ENCODE data around the gene LIMK1.
"Not testable (repeated sequence)": the region's sequence is repeated elsewhere in the genome, so short reads cannot be mapped to it uniquely, and the experiment has no call there.

LIMK1 gene

GRCh38 chr7:74149071-74149470 is 65.5 kb downstream of the LIMK1 start:
- no peak for DNase-seq
- no peaks in the 10 kb centered on the region for H3K9me3 Mint-ChIP-seq
- no peaks in the 10 kb centered on the region for H3K36me3 Mint-ChIP-seq (ENCODE audit: low read depth)
- H3K4me1 Mint-ChIP-seq: no peaks in the 10 kb centered on the region
- H3K27me3 Mint-ChIP-seq: peaks cover 2% of the 10 kb centered on the region
- no peak overlapping the region for H3K27ac Mint-ChIP-seq
- ATAC-seq: no peak
- H3K4me3 Mint-ChIP-seq: no peak overlapping the region

GRCh38 chr7:74149603-74150002 is 66.0 kb downstream of the LIMK1 start:
- Mint-ChIP-seq H3K36me3 (ENCODE audit: low read depth) (no peaks in the 10 kb centered on the region), H3K9me3 (no peaks in the 10 kb centered on the region), H3K4me3 (no peak overlapping the region), H3K4me1 (no peaks in the 10 kb centered on the region), H3K27me3 (peaks cover 2% of the 10 kb centered on the region), H3K27ac (no peak overlapping the region)
- ATAC-seq: no peak
- no peak for DNase-seq

GRCh38 chr7:74153736-74154135 is 70.1 kb downstream of the LIMK1 start:
- no peaks in the 10 kb centered on the region for H3K4me1 Mint-ChIP-seq
- no peaks in the 10 kb centered on the region for H3K36me3 Mint-ChIP-seq (ENCODE audit: low read depth)
- H3K4me3 Mint-ChIP-seq: no peak overlapping the region
- H3K9me3 Mint-ChIP-seq: no peaks in the 10 kb centered on the region
- no peak overlapping the region for H3K27ac Mint-ChIP-seq
- DNase-seq (no peak), ATAC-seq (no peak)
- H3K27me3 Mint-ChIP-seq: no peaks in the 10 kb centered on the region

GRCh38 chr7:74155810-74156395 is 72.3 kb downstream of the LIMK1 start:
- H3K27me3 Mint-ChIP-seq: no peaks in the 10 kb centered on the region
- no peaks in the 10 kb centered on the region for H3K36me3 Mint-ChIP-seq (ENCODE audit: low read depth)
- no peak for DNase-seq
- no peak for ATAC-seq
- H3K9me3 Mint-ChIP-seq: no peaks in the 10 kb centered on the region
- no peak overlapping the region for H3K4me3 Mint-ChIP-seq
- no peaks in the 10 kb centered on the region for H3K4me1 Mint-ChIP-seq
- no peak overlapping the region for H3K27ac Mint-ChIP-seq

GRCh38 chr7:74157605-74158004 is 74.0 kb downstream of the LIMK1 start:
- Mint-ChIP-seq H3K27me3 (no peaks in the 10 kb centered on the region), H3K4me3 (no peak overlapping the region), H3K9me3 (no peaks in the 10 kb centered on the region), H3K36me3 (ENCODE audit: low read depth) (no peaks in the 10 kb centered on the region), H3K27ac (no peak overlapping the region), H3K4me1 (no peaks in the 10 kb centered on the region)
- ATAC-seq (no peak), DNase-seq (no peak)

- Mint-ChIP-seq H3K9me3 (no peaks in the 10 kb centered on the region), H3K27me3 (no peaks in the 10 kb centered on the region), H3K4me1 (no peaks in the 10 kb centered on the region), H3K4me3 (no peak overlapping the region), H3K36me3 (ENCODE audit: low read depth) (no peaks in the 10 kb centered on the region), H3K27ac (no peak overlapping the region)
- no peak for DNase-seq
- no peak for ATAC-seq
These were observed 81.4 kb downstream of the LIMK1 start for GRCh38 chr7:74164985-74165456.

GRCh38 chr7:74165867-74166593 is 82.4 kb downstream of the LIMK1 start:
- Mint-ChIP-seq H3K4me3 (no peak overlapping the region), H3K27me3 (no peaks in the 10 kb centered on the region), H3K4me1 (no peaks in the 10 kb centered on the region), H3K27ac (no peak overlapping the region), H3K36me3 (ENCODE audit: low read depth) (no peaks in the 10 kb centered on the region), H3K9me3 (no peaks in the 10 kb centered on the region)
- ATAC-seq (no peak), DNase-seq (no peak)

- DNase-seq; H3K36me3 Mint-ChIP-seq (ENCODE audit: low read depth); H3K27me3 Mint-ChIP-seq; H3K4me1 Mint-ChIP-seq; H3K9me3 Mint-ChIP-seq; ATAC-seq; H3K27ac Mint-ChIP-seq; H3K4me3 Mint-ChIP-seq: not testable (repeated sequence)
These were observed 83.7 kb downstream of the LIMK1 start for GRCh38 chr7:74167324-74167723.

All from activated naive CD8-positive, alpha-beta T cell treated with anti-CD3 and anti-CD28 coated beads, Interleukin-2, amount 50 U/mL, for 24 hours (primary cell).